NT2/D1 (cell line): ENCODE measurements around the gene B3GNT4.

Source experiments
- DNase-seq: peaks from one replicate; pipeline ENCODE4 v3.0.0-alpha.2; 2011; ENCODE audit warnings: low read depth, low spot score
- H3K27me3 ChIP-seq: 2 replicates; pipeline ENCODE4 v1.6.0; 2011; ENCODE audit warnings: mild to moderate bottlenecking; ENCODE audit not compliant: insufficient read length, insufficient read depth
- H3K36me3 ChIP-seq: 2 replicates; pipeline ENCODE4 v1.6.1; 2011; ENCODE audit warnings: mild to moderate bottlenecking, low read length, mixed read lengths; ENCODE audit not compliant: insufficient read depth, insufficient read length
- H3K4me1 ChIP-seq: 2 replicates; pipeline ENCODE4 v1.5.1; 2011; ENCODE audit not compliant: insufficient read depth, insufficient read length
- H3K4me3 ChIP-seq: 2 replicates; pipeline ENCODE4 v1.5.1; 2011; ENCODE audit warnings: low read depth; ENCODE audit not compliant: insufficient read length
- H3K9ac ChIP-seq: 2 replicates; pipeline ENCODE4 v1.6.0; 2011; ENCODE audit warnings: low read depth; ENCODE audit not compliant: insufficient read length
- H3K9me3 ChIP-seq: 2 replicates; pipeline ENCODE4 v1.5.1; 2011; ENCODE audit warnings: mild to moderate bottlenecking, low read length; ENCODE audit not compliant: insufficient read depth
- SUZ12 ChIP-seq: IDR thresholded peaks from 2 replicates; pipeline ENCODE4 v1.6.1; 2011; ENCODE audit not compliant: insufficient read length, insufficient read depth; ENCODE audit errors: extremely low read depth
- YY1 ChIP-seq: IDR thresholded peaks from 2 replicates; pipeline ENCODE4 v1.6.1; 2011; ENCODE audit not compliant: insufficient read length, insufficient read depth
- ZNF274 ChIP-seq: IDR thresholded peaks from 2 replicates; pipeline ENCODE4 v1.6.1; 2011; ENCODE audit warnings: mild to moderate bottlenecking, low read depth, low read length

Gene B3GNT4

GRCh38 chr12:122182887-122183587 is 20.5 kb upstream of the B3GNT4 start, which contains the start of gene LRRC43:
TSS of gene LRRC43 (plus strand) at chr12:122183123. CDS start at chr12:122183145, 22 bp downstream.
- peaks cover 3% of the 10 kb centered on the region for H3K4me1 ChIP-seq
- peaks cover 28% of the 10 kb centered on the region for H3K27me3 ChIP-seq
- H3K9me3 ChIP-seq, result no peaks in the 10 kb centered on the region
- H3K9ac ChIP-seq, result peak within 1 kb of the TSS; percentile 56
- no peak for DNase-seq
- peak within 1 kb of the TSS; percentile 58 for H3K4me3 ChIP-seq
- TF ChIP-seq SUZ12 (no peak), ZNF274 (no peak), YY1 (no peak)
- no peaks in the 10 kb centered on the region for H3K36me3 ChIP-seq

- H3K27me3 ChIP-seq, result peaks cover 28% of the 10 kb centered on the region
- no peak for TF ChIP-seq SUZ12
- no peak for TF ChIP-seq YY1
- TF ChIP-seq ZNF274, result no peak
- H3K4me1 ChIP-seq, result peaks cover 3% of the 10 kb centered on the region
- DNase-seq, result no peak
- H3K36me3 ChIP-seq, result no peaks in the 10 kb centered on the region
- H3K4me3 ChIP-seq, result no peak overlapping the region
- H3K9ac ChIP-seq, result no peak overlapping the region
- H3K9me3 ChIP-seq, result no peaks in the 10 kb centered on the region
Measured at GRCh38 chr12:122183588-122183940, 19.9 kb upstream of the B3GNT4 start.

- DNase-seq, result no peak
- Histone ChIP-seq H3K4me1 (peaks cover 3% of the 10 kb centered on the region), H3K36me3 (no peaks in the 10 kb centered on the region)
Measured at GRCh38 chr12:122184517-122184916, 19.0 kb upstream of the B3GNT4 start.

GRCh38 chr12:122185079-122185478 is 18.4 kb upstream of the B3GNT4 start:
- peaks cover 28% of the 10 kb centered on the region for H3K27me3 ChIP-seq
- no peak overlapping the region for H3K9ac ChIP-seq
- no peak for DNase-seq
- peaks cover 3% of the 10 kb centered on the region for H3K4me1 ChIP-seq
- H3K9me3 ChIP-seq, result no peaks in the 10 kb centered on the region
- H3K36me3 ChIP-seq, result no peaks in the 10 kb centered on the region
- no peak for TF ChIP-seq SUZ12
- TF ChIP-seq ZNF274, result no peak
- no peak for TF ChIP-seq YY1
- no peak overlapping the region for H3K4me3 ChIP-seq

More at GRCh38 chr12:122184517-122184916, 19.0 kb upstream of the B3GNT4 start:
- no peak overlapping the region for H3K9ac ChIP-seq
- H3K9me3 ChIP-seq, result no peaks in the 10 kb centered on the region
- TF ChIP-seq ZNF274, result no peak
- TF ChIP-seq SUZ12, result no peak
- no peak for TF ChIP-seq YY1
- H3K4me3 ChIP-seq, result no peak overlapping the region
- H3K27me3 ChIP-seq, result peaks cover 28% of the 10 kb centered on the region

DNA sequence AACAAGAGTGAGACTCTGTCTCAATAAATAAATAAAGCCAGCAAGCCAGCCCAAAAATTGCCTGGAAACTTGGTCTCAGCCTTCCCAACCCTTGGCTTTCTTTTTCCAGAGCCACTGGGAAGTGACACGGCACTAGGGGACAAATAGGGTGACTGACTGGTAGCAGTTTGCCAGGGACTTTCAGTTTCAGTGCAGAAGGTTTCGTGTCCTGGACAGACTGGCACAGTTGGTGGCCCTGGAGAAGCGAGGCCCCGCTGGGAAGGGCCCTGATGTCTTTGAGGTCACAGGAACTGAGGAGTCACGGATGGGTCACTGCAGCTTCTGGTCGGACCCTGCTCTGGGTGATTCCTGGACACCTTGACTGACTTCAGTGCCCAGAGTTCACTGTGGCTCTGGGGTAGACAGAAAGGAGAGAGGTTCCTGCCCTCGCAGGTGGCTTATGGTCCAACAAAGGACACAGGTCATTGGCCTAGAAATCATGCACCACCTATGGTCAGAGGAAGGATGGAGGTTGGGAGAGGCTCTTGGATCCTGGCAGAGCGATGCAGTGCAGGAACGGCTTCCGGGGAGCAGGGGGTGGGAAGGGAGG is 17.9 kb upstream of the B3GNT4 start:
- no peak for TF ChIP-seq SUZ12
- TF ChIP-seq ZNF274, result no peak
- TF ChIP-seq YY1, result no peak
- no peak overlapping the region for H3K4me3 ChIP-seq
- no peak for DNase-seq
- H3K36me3 ChIP-seq, result no peaks in the 10 kb centered on the region
- peaks cover 3% of the 10 kb centered on the region for H3K4me1 ChIP-seq
- H3K9ac ChIP-seq, result no peak overlapping the region
- no peaks in the 10 kb centered on the region for H3K9me3 ChIP-seq
- H3K27me3 ChIP-seq, result peaks cover 28% of the 10 kb centered on the region

DNA sequence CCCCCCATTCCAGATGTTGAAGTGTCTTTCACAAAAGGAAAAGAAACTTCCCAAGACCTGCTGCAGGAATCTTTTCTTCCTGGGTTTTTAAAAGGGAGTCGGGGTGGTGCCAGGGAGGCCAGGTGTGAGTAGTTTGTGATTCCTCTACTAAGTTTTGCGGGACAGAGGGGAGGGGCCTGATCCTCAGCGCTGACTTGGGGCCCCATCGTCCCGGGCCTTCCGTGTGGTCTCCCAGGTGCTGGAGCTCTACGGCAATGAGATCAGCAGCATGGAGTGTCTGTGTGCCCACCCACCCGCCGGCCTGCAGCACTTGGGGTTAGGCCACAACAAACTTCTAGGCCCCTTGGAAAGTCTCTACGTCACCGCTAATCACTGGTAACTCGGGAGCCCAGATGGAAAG is 16.0 kb upstream of the B3GNT4 start:
- Histone ChIP-seq H3K9ac (no peak overlapping the region), H3K27me3 (peaks cover 28% of the 10 kb centered on the region), H3K36me3 (no peaks in the 10 kb centered on the region), H3K4me1 (peaks cover 3% of the 10 kb centered on the region), H3K4me3 (no peak overlapping the region), H3K9me3 (no peaks in the 10 kb centered on the region)
- no peak for DNase-seq
- TF ChIP-seq ZNF274 (no peak), YY1 (no peak), SUZ12 (no peak)
